ENCODE results near the gene IRF4.
"Not testable (repeated sequence)": the region's sequence is repeated elsewhere in the genome, so short reads cannot be mapped to it uniquely, and the experiment has no call there.

IRF4 gene

GRCh38 chr6:415087-415486, 23.5 kb downstream of the IRF4 start:
- DNase-seq (ENCODE audit: low read depth in 2 of 2, low spot score in 1 of 2): no peak

DNA sequence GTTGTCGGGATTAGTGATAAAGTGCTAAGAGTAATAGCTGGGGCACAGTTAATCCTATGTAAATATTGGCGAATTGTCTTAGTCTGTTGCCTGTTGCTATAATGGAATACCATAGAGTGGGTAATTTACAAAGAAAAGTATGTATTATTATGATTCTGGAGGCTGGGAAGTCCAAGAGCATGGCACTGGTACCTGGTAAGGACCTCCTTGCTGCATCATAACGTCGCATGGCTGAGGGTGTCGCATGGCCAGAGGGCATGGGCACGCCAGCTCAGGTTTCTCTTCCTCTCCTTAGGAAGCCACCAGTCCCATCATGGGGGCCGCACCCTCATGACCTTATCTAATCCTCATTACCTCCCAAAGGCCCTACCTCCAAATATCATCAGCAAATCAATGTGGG, 29.7 kb downstream of the IRF4 start:
- no peak for DNase-seq (ENCODE audit: low read depth in 2 of 2, low spot score in 1 of 2)

DNA sequence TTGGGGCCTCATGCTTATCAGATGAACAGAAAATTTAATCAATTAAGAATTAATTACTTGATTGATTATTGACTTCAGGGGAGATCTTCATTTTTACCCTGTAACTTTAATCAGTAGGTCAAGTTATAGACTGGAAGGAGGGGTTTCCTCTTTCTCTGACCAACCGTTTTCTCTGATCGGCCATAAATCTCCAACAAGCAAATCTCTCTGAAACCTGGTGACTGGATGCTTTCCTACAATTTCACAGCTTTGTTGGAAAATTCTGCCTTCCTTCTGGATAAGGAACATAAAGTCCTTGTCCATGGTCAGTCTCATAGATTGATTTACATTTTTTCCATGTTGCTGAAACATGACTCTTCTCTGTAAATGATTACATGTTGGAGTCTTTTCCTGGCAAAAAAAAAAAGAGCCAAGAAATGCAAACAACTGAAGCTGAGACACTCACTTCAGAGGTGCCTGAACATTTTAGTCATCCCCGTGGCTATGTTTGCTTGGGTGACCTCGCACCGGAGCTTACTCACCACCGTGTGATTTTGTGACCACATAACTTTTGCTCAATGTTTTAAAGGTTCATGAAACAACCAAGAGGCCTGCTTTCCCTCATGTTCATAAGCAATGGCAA, 31.0 kb downstream of the IRF4 start:
- DNase-seq (ENCODE audit: low read depth in 2 of 2, low spot score in 1 of 2): no peak

DNA sequence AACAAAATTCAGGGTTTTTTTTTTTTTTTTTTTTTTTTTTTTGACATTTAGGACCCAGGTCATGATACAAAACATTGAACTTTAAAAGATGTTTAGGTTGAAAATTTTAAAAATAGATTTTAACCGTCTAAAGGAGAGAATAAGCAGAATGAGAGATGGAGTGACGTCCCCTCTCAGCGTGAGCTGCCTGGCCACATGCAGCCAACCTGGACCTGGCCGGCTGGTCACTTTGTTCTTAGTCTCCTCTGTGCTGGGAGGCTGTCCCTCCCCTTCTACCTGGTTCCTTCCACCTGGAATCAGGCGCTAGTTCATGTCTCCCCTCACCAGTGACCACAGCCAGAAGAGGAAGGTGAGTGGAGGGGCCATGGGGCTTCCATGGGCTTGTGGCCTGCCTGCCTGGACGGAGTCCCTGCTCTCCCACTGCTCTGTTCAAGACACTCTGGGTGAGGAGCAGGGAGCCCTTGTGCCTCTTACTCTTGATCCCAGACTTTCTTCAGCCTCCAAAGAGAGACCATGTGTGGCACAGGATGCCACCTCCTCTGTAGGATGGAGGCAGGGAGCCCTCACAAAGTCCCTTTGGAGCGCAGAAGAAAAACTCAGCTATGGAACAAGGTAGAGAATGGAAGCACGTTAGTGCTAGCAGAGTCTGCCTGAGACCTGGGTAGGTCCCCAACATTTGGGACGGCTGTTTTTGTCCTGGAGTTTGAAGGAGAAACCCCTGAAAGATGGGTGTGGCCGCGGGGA, 31.7 kb downstream of the IRF4 start:
- DNase-seq (ENCODE audit: low read depth in 2 of 2, low spot score in 1 of 2): no peak

GRCh38 chr6:423799-424345, 32.3 kb downstream of the IRF4 start:
- no peak for DNase-seq (ENCODE audit: low read depth in 2 of 2, low spot score in 1 of 2)

DNA sequence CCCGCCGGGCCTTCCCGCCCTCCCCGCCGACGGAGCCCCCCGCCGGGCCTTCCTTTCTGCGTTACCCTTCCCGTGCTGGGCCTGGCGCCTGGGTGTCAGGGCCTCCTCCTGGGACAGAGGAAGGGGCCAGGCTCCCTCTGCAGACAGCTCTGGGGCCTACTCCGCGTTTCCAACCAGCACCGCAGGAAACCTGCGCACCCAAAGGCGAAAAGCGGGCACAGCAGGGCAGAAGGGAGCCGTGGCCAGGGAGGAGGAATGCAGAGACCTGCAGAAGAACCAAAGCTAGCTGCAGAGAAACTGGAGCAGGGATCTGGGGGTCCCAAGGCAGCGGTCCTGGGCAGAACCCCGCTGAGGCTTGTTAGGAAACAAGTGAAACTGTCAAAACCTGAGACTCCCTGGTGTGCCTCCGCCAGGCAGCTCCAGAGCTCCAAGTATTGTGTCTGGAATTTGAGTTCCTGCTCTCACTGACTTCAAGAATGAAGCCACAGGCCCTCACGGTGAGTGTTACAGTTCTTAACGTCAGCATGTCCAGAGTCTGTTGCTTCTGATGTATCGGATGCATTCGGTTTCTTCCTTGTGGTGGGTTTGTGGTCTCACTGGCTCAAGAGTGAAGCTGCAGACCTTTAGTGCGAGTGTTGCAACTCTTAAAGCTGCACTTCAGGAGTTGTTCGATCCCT, 33.3 kb downstream of the IRF4 start:
- DNase-seq (ENCODE audit: low read depth in 2 of 2, low spot score in 1 of 2): no peak

GRCh38 chr6:425418-425788, 33.9 kb downstream of the IRF4 start:
- not testable (repeated sequence) for DNase-seq (ENCODE audit: low read depth in 2 of 2, low spot score in 1 of 2)

DNA sequence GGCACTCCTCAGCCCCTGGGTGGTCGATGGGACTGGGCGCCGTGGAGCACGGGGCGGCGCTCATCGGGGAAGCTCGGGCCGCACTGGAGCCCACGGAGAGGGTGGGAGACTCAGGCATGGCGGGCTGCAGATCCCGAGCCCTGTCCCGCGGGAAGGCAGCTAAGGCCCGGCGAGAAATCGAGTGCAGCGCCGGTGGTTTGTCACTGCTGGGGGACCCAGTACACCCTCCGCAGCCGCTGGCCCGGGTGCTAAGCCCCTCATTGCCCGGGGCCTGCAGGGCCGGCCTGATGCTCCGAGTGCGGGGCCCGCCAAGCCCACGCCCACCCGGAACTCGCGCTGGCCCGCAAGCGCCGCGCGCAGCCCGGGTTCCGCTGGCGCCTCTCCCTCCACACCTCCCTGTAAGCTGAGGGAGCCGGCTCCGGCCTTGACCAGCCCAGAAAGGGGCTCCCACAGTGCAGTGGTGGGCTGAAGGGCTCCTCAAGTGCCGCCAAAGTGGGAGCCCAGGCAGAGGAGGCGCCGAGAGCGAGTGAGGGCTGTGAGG, 34.7 kb downstream of the IRF4 start:
- DNase-seq (ENCODE audit: low read depth in 2 of 2, low spot score in 1 of 2): not testable (repeated sequence)

DNA sequence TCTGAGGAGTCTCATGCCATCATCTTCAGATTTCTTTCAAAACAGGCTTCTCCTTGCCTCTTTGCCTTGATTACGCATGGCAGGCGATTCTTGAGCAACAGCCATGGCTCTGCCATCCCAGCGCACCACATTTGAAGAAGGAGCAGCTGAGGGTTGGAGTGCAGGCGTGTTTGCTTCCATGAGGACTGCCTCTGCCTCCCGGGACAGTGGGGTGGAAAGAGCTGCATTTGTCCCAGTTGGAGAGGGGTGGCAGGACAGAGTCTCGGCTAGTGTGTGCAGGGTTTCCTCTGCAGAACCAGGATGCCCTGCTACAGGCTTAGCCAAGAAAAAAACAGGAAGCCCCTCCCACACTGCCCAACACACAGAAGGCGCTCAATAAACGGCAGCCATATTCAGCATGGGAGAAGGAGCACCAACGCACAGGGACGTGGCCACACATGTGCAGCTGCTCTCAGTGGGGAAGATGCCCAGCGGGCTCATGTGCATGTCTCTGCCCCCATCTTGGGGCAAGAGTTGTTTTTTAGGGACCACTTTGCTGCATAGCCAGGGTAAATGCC, 36.6 kb downstream of the IRF4 start:
- DNase-seq (ENCODE audit: low read depth in 2 of 2, low spot score in 1 of 2): no peak

GRCh38 chr6:429515-430121, 38.1 kb downstream of the IRF4 start:
- DNase-seq (ENCODE audit: low read depth in 2 of 2, low spot score in 1 of 2): no peak

DNA sequence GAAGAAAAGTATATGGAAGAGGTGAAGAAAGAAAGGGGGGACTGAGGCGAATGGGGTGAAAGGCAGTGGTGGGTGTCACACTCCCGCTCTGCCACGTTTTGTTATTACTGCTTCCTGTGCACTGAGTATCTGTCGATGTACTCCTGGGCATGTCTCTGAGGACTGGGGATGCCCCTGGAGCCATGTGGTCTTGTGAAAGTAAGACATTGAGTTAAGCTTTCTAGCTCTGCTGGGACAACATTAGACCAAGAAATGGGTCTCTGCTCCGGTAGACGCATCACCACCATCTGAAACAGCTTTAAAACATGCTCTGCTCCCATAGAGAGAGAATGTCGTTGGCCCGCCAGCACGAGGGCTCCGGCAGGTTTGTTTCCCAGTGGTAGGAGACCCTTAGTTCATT, 40.0 kb downstream of the IRF4 start:
- DNase-seq (ENCODE audit: low read depth in 2 of 2, low spot score in 1 of 2): no peak

DNA sequence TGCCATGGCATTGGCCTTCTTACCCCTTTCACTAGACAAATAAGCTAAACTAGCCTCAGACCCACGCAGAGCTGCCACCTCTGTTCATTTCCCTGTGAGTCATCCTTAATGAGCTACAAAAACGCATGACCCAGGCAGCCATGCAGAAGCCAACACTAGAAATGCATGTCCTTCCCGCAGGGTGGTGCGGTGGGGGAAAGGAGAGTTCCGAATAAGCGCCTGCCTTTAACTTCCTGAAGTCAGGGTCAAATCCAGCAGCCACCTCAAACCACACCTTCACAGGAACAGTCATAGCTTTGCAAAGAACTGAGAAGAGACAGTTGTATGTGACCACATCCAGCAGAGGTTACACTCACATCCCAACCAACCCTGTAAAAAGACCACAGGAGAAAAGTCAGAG, 40.4 kb downstream of the IRF4 start:
- DNase-seq (ENCODE audit: low read depth in 2 of 2, low spot score in 1 of 2): no peak

GRCh38 chr6:434051-434705, 42.6 kb downstream of the IRF4 start:
- DNase-seq (ENCODE audit: low read depth in 2 of 2, low spot score in 1 of 2): no peak

DNA sequence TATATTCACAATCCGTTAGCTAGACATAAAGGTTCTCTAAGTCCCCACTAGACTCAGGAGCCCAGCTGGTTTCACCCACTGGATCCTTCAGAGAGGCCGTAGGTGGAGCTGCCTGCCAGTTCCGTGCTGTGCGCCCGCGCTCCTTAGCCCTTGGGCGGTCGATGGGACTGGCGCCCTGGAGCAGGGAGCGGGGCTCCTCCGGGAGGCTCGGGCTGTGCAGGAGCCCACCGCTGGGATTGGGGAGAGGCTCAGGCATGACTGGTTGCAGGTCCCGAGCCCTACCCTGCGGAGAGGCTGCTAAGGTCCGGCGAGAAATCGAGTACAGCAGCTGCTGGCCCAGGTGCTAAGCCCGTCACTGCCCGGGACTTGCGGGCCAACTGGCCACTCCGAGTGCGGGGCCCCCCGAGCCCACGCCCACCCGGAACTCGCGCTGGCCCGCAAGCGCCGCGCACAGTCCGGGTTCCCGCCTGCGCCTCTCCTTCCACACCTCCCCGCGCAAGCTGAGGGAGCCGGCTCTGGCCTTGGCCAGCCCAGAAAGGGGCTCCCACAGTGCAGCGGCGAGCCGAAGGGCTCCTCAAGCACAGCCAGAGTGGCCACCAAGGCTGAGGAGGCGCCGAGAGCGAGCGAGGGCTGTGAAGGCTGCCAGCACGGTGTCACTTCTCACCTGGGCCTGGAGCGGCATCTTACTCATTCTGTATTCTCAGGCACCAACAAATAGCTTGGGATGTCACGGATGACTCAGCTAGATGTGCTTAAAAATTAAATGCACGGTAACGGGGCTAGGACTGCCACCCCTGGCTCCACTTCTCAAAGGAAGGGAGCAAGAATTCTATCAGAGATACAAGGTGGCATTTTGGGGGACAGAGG, 44.1 kb downstream of the IRF4 start:
- no peak for DNase-seq (ENCODE audit: low read depth in 2 of 2, low spot score in 1 of 2)

- no peak for DNase-seq (ENCODE audit: low read depth in 2 of 2, low spot score in 1 of 2)
Measured at GRCh38 chr6:436308-437036, 44.9 kb downstream of the IRF4 start.

GRCh38 chr6:437037-437392, 45.5 kb downstream of the IRF4 start:
- DNase-seq (ENCODE audit: low read depth in 2 of 2, low spot score in 1 of 2): no peak

GRCh38 chr6:438634-439170, 47.1 kb downstream of the IRF4 start:
- DNase-seq (ENCODE audit: low read depth in 2 of 2, low spot score in 1 of 2): no peak

DNA sequence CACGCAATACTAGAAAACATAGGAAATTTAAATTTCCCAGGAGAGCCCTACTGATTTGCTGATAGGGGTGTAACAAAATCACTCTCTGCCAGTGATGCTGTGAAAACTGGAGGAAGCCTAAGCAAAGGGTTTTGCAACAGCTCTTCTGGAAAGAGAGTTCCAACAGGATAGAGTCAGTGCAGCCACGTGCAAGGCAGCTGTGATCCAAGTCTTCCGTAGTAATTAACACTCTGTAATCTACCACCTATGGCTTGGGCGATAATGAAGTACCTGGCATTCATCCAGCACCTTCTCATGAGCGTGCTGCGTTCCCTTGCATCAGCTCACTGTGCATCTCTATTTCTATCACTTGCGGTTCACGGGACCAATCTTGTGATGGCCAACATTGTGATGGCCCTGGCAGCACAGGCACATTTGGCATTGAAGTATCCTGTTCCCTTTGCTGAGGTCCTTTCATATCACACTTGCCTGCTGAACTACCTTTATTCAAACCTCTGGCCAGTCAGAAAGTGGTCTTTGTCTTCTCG, 48.2 kb downstream of the IRF4 start:
- no peak for DNase-seq (ENCODE audit: low read depth in 2 of 2, low spot score in 1 of 2)

All from stimulated activated CD8-positive, alpha-beta memory T cell treated with anti-CD3 and anti-CD28 coated beads, Interleukin-4, amount 100 ng/mL, for 1 hour (primary cell).